IMR-90 (cell line): Measurements from ENCODE around the gene ADD3. TPM values are rescaled to one million over a fixed set of nuclear protein-coding genes. Genes with fewer than 3 reads are reported as not detected.
"Not testable (repeated sequence)": the region's sequence is repeated elsewhere in the genome, so short reads cannot be mapped to it uniquely, and the experiment has no call there.

Experiments
- ATAC-seq: fragments of 200-7000 bp; cut with Tn5 transposase; 2 replicates; pipeline ENCODE4 v1.9.1; 2020; ENCODE audit warnings: low read depth, mild to moderate bottlenecking, moderate library complexity
- BruUV-seq: library from RNA; stranded (reverse); fragments of 400-500 nt; replicated peaks from 2 replicates; lab custom pipeline; 2021; lab: Mats Ljungman, UMichigan
- CTCF ChIA-PET: fragments of 300-600 bp; formaldehyde crosslinking; extraction: SDS; loops from one replicate; lab custom pipeline; 2021; ENCODE audit warnings: antibody characterized with exemption; lab: Yijun Ruan, JAX
- POLR2A ChIA-PET: fragments of 300-600 bp; sonication (Branson Sonifier 250); formaldehyde crosslinking; loops from one replicate; lab custom pipeline; 2022; ENCODE audit warnings: antibody characterized with exemption; ENCODE audit not compliant: unreplicated experiment; lab: Charles Lee
- DNase-seq: peaks from one replicate; pipeline ENCODE4 v3.0.0; 2013
- H2AFZ ChIP-seq: replicated peaks from 2 replicates; pipeline ENCODE3; 2013; ENCODE audit warnings: low read length, mild to moderate bottlenecking; ENCODE audit not compliant: poor library complexity
- H2AK5ac ChIP-seq: 2 replicates; pipeline ENCODE4 v1.6.1; 2013; ENCODE audit warnings: low read depth, low read length, inconsistent platforms
- H2AK9ac ChIP-seq: replicated peaks from 2 replicates; pipeline ENCODE3; 2013; ENCODE audit warnings: mild to moderate bottlenecking, low read depth, low read length, moderate library complexity; ENCODE audit not compliant: poor library complexity
- H2BK120ac ChIP-seq: 2 replicates; pipeline ENCODE4 v1.6.1; 2013; ENCODE audit warnings: low read depth, low read length, inconsistent platforms
- H2BK15ac ChIP-seq: 3 replicates; pipeline ENCODE4 v1.6.1; 2013; ENCODE audit warnings: low read depth, low read length, inconsistent platforms
- H2BK20ac ChIP-seq: 2 replicates; pipeline ENCODE4 v1.6.1; 2013; ENCODE audit warnings: low read depth, mild to moderate bottlenecking, inconsistent platforms, low read length, moderate library complexity
- H2BK5ac ChIP-seq: 2 replicates; pipeline ENCODE4 v1.6.1; 2013; ENCODE audit warnings: mild to moderate bottlenecking, low read depth, low read length, inconsistent platforms; ENCODE audit not compliant: poor library complexity, severe bottlenecking
- H3K14ac ChIP-seq: replicated peaks from 2 replicates; pipeline ENCODE4 v1.6.1; 2013; ENCODE audit warnings: low read depth, low read length, inconsistent platforms
- H3K18ac ChIP-seq: 2 replicates; pipeline ENCODE4 v1.6.1; 2013; ENCODE audit warnings: low read depth, low read length, control low read depth
- H3K23ac ChIP-seq: 2 replicates; pipeline ENCODE4 v1.6.1; 2013; ENCODE audit warnings: low read depth, low read length, inconsistent platforms
- H3K27ac ChIP-seq: 2 replicates; pipeline ENCODE4 v1.5.1; 2013; ENCODE audit warnings: mild to moderate bottlenecking, control low read depth, low read length; ENCODE audit not compliant: insufficient read depth
- H3K27me3 ChIP-seq: 2 replicates; pipeline ENCODE4 v1.6.1; 2013; ENCODE audit warnings: low read length; ENCODE audit not compliant: control insufficient read depth, insufficient read depth
- H3K36me3 ChIP-seq: 2 replicates; pipeline ENCODE4 v1.6.1; 2013; ENCODE audit warnings: low read length, mixed read lengths; ENCODE audit not compliant: control insufficient read depth, insufficient read depth
- H3K4ac ChIP-seq: 2 replicates; pipeline ENCODE4 v1.6.1; 2013; ENCODE audit warnings: low read depth, low read length, inconsistent platforms
- H3K4me1 ChIP-seq: 2 replicates; pipeline ENCODE4 v1.6.1; 2013; ENCODE audit warnings: low read length, mixed read lengths; ENCODE audit not compliant: control insufficient read depth, insufficient read depth
- H3K4me2 ChIP-seq: 2 replicates; pipeline ENCODE4 v1.6.1; 2013; ENCODE audit warnings: low read depth, mild to moderate bottlenecking, control low read depth, low read length, moderate library complexity
- H3K4me3 ChIP-seq: 2 replicates; pipeline ENCODE4 v1.5.1; 2013; ENCODE audit warnings: low read depth, mild to moderate bottlenecking, control low read depth, low read length, moderate library complexity; ENCODE audit not compliant: insufficient read depth
- H3K56ac ChIP-seq: 2 replicates; pipeline ENCODE4 v1.6.1; 2013; ENCODE audit warnings: low read length, inconsistent platforms; ENCODE audit not compliant: insufficient read depth; ENCODE audit errors: extremely low read depth
- H3K79me1 ChIP-seq, 2 experiments: 2 replicates each; pipeline ENCODE4 v1.6.1; 2013; ENCODE audit warnings: low read length in 2 of 2, inconsistent platforms in 1 of 2, low read depth in 1 of 2
- H3K9ac ChIP-seq: 2 replicates; pipeline ENCODE4 v1.6.1; 2013; ENCODE audit warnings: low read depth, low read length, control low read depth
- H3K9me1 ChIP-seq: 2 replicates; pipeline ENCODE4 v1.6.1; 2013; ENCODE audit warnings: low read length, inconsistent platforms; ENCODE audit not compliant: insufficient read depth
- H3K9me3 ChIP-seq: 2 replicates; pipeline ENCODE4 v1.6.1; 2013; ENCODE audit warnings: low read length; ENCODE audit not compliant: control insufficient read depth, insufficient read depth
- H4K20me1 ChIP-seq: 2 replicates; pipeline ENCODE4 v1.6.1; 2013; ENCODE audit warnings: low read length, inconsistent platforms; ENCODE audit not compliant: insufficient read depth
- H4K5ac ChIP-seq: 2 replicates; pipeline ENCODE4 v1.6.1; 2013; ENCODE audit warnings: mild to moderate bottlenecking, low read depth, low read length, control low read depth
- H4K8ac ChIP-seq, 2 experiments: 2 replicates each; pipeline ENCODE4 v1.6.1; 2013; ENCODE audit warnings: low read depth in 2 of 2, low read length in 2 of 2, control low read depth in 1 of 2, inconsistent platforms in 1 of 2
- H4K91ac ChIP-seq: 2 replicates; pipeline ENCODE4 v1.6.1; 2013; ENCODE audit warnings: low read depth, low read length, inconsistent platforms; ENCODE audit not compliant: insufficient read depth
- WGBS, 2 experiments: methylation state at CpG; one replicate each; pipeline versions ENCODE4 v1.1.5 to v1.1.7; 2013; ENCODE audit warnings: missing lambda C conversion rate in 2 of 2; ENCODE audit not compliant: insufficient read length in 1 of 2; ENCODE audit errors: extremely low coverage in 2 of 2; 5-methylcytosine and 5-hydroxymethylcytosine counted together
- dilution Hi-C: fragments of 300-500 bp; cut with HindIII; formaldehyde crosslinking; loops from one replicate; pipeline ENCODE4 v1.14.3; 2018; ENCODE audit warnings: low sequenced_read_pairs; ENCODE audit not compliant: unreplicated experiment
- in situ Hi-C: fragments of 300-500 bp; cut with MboI; formaldehyde crosslinking; loops from 3 replicates; pipeline ENCODE4 v1.14.3; 2019; ENCODE audit warnings: low sequenced_read_pairs, inconsistent platforms, mixed read lengths
- intact Hi-C: fragments of 100-400 bp; cut with micrococcal nuclease; formaldehyde crosslinking; loops from 2 replicates; pipeline ENCODE4 v1.10.0; 2022
- polyA plus RNA-seq, 3 experiments: library from polyadenylated mRNA; depleted of rRNA; stranded (reverse); fragments of >200 nt; gene quantifications; 2 replicates each; pipeline ENCODE4 v1.2.3, GENCODE V29; 2012; ENCODE audit warnings: low replicate concordance in 1 of 3
- total RNA-seq: library from RNA; depleted of rRNA; stranded (reverse); fragments of >200 nt; gene quantifications from 2 replicates; pipeline ENCODE4 v1.2.3, GENCODE V29; 2012

Gene ADD3
- total and polyA plus RNA-seq, 2 of the 4 experiments (the other 2 are of a cell fraction): 138 to 212 TPM

DNA sequence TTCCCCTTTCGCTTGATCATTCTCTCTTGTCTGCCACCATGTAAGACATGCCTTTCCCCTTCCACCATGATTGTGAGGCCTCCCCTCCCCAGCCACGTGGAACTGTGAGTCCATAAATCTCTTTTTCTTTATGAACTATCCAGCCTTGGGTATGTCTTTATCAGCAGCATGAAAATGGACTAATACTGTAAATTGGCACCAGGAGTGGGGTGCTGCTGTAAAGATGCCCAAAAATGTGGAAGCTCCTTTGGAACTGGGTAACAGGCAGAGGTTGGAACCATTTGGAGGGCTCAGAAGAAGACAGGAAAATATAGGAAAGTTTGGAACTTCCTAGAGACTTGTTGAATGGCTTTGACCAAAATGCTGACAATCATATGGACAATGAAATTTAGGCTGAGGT, 40.4 kb downstream of the ADD3 start:
- H2AK9ac ChIP-seq, H3K4ac ChIP-seq, H4K20me1 ChIP-seq, H2AK5ac ChIP-seq, in situ Hi-C loops, H3K9ac ChIP-seq, H3K14ac ChIP-seq, H3K4me2 ChIP-seq, H3K4me3 ChIP-seq, H3K23ac ChIP-seq, CTCF ChIA-PET, H3K27me3 ChIP-seq, H3K9me3 ChIP-seq, POLR2A ChIA-PET, H3K9me1 ChIP-seq, dilution Hi-C loops, DNase-seq, H2BK15ac ChIP-seq, H2AFZ ChIP-seq, H3K18ac ChIP-seq, BruUV-seq, H3K4me1 ChIP-seq, ATAC-seq, H4K91ac ChIP-seq, H2BK120ac ChIP-seq, H2BK20ac ChIP-seq, H4K8ac ChIP-seq, H3K27ac ChIP-seq, H3K36me3 ChIP-seq, H2BK5ac ChIP-seq, H3K56ac ChIP-seq, H4K5ac ChIP-seq, intact Hi-C loops: not testable (repeated sequence)
- peaks cover 29 to 54% of the 10 kb centered on the region in 2 experiments for H3K79me1 ChIP-seq
- WGBS, 2 experiments: no CpG with 5 or more reads among the region's 2 CpGs
